GM18499 (cell line): ENCODE measurements around the gene TPGS1.

Source experiments
- ATAC-seq: cut with Tn5 transposase; IDR thresholded peaks from one replicate; pipeline ENCODE4 v1.9.1; 2021; ENCODE audit warnings: moderate number of reproducible peaks; ENCODE audit not compliant: insufficient read depth, unreplicated experiment

TPGS1 gene

DNA sequence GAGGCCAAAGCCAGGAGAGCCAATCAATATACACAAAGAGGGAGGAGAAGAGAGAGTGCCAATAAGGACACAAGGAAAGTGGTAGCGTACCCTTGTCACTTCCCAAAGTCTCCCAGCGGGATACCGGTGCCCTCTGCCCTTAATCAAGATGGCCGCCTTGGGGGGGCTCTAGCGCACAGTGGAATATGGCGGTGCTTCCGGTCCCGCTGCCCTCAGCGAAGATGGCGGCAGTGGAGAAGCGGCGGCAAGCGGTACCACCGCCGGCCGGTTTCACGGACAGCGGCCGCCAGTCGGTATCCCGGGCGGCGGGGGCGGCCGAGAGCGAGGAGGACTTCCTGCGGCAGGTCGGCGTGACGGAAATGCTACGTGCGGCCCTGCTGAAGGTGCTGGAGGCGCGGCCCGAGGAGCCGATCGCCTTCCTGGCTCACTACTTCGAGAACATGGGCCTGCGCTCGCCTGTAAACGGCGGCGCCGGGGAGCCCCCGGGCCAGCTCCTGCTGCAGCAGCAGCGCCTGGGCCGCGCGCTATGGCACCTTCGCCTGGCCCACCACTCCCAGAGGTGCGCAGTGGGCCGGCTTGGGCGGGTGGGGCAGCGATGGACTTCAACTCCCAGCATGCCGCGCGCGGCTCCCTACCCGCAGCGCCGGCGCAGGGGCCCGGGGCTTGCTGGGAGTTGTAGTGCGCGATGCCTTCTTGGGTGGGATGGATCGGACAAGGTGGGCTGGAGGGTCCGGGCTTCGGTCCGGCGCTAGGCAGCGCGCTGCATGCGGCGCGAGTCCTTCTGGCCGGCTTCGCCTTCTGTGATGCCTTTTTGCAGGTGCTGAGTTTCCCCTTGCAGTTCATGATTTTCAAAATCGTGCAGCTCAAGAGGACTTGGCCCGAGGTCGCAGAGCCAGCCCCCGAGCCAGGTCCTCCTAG lies at the start of gene TPGS1:
Gene TPGS1 (plus strand): TSS at position 212 of the 918 bp plus-strand sequence. CDS start 10 bp downstream, at position 222.
- ATAC-seq: peak; percentile 29

- no peak for ATAC-seq
Measured at GRCh38 chr19:457636-458035, 49.7 kb upstream of the TPGS1 start.

DNA sequence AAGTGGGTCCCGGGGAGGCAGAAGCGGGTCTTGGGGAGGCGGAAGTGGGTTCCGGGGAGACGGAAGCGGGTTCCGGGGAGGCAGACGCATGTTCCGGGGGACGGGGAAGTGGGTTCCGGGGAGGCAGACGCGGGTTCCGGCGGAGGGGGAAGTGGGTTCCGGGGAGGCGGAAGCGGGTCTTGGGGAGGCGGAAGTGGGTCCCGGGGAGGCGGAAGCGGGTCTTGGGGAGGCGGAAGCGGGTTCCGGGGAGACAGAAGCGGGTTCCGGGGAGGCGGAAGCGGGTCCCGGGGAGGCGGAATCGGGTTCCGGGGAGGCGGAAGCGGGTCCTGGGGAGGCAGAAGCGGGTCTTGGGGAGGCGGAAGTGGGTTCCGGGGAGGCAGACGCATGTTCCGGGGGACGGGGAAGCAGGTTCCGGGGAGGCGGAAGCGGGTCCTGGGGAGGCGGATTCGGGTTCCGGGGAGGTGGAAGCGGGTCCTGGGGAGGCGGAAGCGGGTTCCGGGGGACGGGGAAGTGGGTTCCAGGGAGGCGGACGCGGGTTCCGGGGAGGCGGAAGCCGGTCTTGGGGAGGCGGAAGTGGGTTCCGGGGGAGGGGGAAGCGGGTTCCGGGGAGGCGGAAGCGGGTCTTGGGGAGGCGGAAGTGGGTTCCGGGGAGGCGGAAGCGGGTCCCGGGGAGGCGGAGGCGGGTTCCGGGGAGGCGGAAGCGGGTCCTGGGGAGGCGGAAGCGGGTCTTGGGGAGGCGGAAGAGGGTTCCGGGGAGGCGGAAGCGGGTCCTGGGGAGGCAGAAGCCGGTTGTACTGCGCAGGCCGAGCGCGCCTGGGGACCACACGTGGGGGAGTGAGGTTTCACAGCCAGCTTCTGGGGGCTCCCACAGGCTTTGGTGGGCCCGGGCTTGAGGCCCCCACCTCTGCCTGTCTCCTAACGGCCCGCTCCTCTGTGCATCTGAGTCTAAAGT lies 48.9 kb upstream of the TPGS1 start:
- ATAC-seq: no peak

DNA sequence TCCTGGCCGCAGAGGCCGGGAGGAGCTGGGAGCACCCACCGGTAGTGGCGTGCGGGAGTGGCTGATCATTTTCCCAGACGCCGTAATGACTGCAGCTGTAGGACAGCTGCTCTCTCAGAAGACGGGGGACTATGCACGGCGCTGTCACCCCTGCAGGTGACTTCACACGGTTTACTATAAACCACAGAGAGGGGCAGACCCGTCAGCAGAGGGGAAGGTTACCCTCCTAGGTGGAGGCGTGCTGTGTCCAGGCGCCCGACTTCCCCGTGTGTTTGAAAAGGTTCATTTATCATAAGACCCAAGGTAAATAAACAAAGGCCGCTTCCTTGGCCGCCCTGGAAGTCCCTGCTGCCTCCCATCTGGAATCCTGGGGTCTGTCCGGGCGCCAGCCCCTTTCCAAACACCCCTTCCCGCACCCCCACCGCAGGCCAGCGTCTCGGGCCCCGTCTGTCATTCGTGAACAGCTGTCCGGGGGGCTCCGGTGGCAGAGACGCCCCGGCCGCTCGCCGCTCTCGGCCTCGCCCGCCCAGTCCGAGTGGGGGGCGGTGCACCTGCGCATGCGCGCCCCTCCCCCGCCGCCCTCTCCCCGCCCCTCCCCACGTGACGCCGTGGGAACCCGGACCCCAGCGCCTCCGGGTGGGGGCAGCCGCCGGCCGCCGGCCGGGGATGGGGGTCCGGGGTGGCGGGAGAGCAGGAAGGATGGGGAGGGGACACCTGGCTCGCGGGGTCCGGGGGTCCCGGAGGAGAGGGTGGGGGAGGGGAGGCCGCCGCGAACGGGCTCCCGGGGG lies 47.4 kb upstream of the TPGS1 start:
- no peak for ATAC-seq

- no peak for ATAC-seq
Measured at GRCh38 chr19:460877-461720, 46.2 kb upstream of the TPGS1 start, which contains the start of gene SHC2. Gene SHC2 (minus strand): TSS chr19:461033. CDS start chr19:460996, 37 bp downstream.

DNA sequence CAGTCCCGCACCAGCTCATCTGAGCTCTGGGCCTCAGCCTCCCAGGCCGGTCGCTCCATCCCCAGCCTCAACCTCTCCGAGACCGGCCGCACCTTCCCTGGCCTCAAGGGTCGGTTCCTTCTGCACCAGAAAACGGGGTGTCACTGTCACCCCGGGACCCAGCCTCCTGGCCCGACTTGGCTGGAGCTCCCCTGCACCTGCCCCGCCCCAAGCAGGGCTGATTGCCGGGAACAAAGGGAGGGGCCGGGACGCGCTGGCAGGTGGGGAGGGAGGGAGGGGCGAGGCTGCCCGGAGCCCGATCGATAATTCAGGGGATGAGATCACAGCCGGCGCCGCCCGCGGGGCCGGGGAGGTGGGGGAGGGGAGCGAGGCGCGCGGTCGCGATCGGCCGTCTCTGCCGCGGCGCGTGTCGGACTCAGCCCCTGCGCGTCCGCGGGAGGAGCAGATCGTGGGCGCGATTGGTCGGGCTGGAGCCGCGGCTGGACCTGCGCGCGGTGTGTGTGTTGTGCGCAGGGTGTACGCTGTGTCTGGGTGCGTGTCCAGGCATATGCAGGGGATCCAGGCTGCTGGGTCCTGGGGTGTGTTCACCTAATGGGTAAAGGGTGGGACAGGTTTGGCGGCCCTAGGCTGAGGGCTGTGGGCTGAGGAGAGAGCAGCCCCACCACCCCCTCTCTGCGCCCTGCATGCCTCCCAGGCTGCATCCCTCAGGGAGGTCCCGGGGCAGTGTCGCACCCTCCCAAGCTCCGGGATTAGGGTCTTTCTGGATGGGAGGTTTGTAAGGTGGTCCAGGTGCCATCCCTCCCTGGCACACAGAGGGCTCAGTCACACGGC lies 45.4 kb upstream of the TPGS1 start:
- ATAC-seq: no peak

- ATAC-seq: no peak
Measured at GRCh38 chr19:463483-464207, 43.7 kb upstream of the TPGS1 start.

DNA sequence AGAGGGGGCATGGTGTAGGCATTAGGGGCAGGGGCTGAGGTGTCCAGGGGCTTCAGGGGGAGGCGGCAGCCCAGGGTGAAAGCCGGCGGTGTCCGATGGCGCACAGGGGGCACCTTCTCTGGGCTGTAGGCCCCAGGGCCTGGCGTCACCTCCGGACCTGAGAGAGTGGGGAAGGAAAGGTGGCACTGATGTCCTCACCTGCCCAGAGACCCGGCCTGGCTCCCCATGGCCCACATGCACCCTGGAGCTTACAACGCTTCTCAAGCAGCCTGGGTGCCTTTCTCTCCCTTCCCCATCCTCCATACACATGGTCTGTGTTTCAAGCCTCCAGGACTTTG lies 43.1 kb upstream of the TPGS1 start:
- ATAC-seq: no peak

DNA sequence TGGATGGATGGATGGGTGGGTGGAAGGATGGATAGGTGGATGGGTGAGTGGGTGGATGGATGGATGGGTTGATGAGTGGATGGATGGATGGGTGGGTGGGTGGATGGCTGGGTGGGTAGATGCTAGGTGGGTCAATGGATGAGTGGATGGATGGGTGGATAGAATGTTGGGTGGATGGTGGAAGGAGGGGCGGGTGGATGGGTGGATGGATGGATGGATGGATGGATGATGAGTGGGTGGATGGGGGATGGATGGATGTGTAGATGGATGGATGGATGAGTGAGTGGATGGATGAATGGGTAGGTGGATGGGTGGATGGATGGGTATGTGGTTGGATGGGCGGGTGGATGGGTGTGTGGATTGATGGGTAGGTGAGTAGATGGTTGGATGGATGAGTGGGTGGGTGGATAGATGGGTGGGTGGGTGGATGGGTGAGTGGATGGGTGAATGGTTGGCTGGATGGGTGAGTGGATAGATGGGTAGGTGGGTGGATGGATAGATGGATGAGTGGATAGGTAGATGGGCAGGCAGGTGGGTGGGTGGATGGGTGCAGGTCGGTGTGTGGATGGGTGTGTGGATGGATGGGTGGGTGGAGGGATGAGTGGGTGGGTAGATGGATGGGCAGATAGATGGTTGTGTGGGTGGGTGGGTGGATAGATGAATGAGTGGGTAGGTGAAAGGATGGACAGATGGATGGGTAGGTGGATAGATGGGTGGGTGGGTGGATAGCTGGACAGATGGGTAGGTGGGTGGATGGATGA lies 42.1 kb upstream of the TPGS1 start:
- no peak for ATAC-seq

DNA sequence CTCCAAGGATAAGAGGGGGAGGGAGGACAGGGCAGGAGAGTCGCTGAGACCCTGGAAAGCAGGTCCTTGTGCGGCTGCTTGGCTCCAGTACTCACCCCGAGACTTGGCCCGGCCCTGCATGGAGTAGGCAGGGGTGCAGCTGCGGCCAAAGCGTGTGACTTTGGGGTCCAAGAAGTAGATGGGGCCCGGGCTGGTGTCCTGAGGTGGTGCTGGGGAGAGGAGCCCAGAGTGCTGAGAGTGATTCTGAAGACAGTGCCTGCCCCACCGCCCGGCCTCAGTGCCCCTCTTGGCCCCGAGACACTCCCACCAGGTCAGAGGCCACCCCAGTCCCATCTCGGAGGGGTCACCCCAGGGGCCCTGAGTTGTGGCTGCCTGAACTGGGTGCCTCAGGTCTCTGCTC lies 39.7 kb upstream of the TPGS1 start:
- ATAC-seq: no peak

DNA sequence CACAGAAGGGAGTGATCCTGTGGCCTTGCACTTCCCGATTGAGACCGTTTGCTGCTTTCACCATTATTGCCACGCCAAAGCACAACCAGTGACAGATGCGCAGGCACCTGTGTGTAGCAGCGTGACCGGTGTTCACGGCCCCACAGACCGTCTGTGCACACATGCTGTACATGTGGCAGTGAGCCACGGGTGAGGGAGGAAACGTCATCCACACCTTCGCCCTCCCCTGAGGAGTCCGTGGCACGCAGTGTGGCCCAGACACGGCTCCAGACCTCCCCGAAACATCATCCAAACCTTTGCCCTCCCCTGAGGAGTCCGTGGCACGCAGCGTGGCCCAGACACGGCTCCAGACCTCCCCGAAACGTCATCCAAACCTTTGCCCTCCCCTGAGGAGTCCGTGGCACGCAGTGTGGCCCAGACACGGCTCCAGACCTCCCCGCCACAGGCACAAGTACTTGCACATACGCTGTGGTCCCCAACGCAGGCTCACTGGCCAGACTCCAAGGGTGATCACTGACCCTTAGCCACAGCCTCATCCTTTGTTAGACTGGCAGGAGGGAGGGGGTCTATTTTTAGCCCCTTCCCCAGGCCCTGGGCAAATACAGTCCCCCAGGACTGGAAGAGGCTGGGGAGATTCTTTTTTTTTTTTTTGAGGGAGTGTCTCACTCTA lies 38.6 kb upstream of the TPGS1 start:
- no peak for ATAC-seq

DNA sequence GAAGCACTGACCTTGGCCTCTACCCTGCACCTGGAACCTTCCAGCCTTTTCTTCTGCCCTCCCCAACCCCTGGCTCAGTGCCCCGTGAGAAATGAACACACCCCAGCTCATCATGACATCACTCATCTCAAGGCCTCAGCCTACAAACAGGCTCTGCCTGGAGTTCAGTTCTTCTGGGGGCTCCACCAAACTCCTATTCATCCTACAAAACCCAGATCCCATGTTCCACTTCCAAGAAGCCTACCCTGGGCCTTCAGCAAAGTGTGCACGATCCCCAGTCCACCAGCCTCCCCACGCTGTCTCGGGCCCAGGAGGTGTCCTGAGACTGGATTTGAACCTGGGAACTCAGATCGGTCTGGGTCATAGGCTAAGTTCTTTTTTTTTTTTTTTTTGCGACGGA lies 37.5 kb upstream of the TPGS1 start:
- ATAC-seq: no peak

DNA sequence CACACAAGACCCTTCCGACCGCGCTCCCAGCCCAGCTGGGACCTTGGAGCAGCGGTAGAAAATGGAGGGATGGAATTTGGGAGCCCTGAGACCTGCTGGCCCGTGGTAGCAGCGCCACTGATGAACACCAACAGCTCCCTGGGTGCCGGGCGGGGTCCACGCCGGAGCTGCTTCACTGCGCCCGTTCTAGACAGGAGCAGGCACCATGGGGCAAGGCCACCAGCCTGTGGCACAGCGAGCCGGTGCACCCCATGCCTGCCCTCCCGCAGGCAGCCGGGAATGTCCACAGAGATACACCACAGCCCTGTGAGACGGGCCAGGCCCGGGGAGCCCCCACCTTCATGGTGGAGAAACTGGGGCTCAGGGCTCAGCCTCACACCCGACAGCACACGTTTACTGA lies 36.6 kb upstream of the TPGS1 start:
- no peak for ATAC-seq

- ATAC-seq: no peak
Measured at GRCh38 chr19:472005-472858, 35.1 kb upstream of the TPGS1 start.

- ATAC-seq: no peak
Measured at GRCh38 chr19:474126-475078, 32.9 kb upstream of the TPGS1 start.
